Right hindlimb (tissue), 1 donor: ENCODE data around the gene CRNKL1.

Experiments
- DNase-seq: peaks from one replicate; pipeline ENCODE4 v3.0.0-alpha.2; 2018

Gene CRNKL1

DNA sequence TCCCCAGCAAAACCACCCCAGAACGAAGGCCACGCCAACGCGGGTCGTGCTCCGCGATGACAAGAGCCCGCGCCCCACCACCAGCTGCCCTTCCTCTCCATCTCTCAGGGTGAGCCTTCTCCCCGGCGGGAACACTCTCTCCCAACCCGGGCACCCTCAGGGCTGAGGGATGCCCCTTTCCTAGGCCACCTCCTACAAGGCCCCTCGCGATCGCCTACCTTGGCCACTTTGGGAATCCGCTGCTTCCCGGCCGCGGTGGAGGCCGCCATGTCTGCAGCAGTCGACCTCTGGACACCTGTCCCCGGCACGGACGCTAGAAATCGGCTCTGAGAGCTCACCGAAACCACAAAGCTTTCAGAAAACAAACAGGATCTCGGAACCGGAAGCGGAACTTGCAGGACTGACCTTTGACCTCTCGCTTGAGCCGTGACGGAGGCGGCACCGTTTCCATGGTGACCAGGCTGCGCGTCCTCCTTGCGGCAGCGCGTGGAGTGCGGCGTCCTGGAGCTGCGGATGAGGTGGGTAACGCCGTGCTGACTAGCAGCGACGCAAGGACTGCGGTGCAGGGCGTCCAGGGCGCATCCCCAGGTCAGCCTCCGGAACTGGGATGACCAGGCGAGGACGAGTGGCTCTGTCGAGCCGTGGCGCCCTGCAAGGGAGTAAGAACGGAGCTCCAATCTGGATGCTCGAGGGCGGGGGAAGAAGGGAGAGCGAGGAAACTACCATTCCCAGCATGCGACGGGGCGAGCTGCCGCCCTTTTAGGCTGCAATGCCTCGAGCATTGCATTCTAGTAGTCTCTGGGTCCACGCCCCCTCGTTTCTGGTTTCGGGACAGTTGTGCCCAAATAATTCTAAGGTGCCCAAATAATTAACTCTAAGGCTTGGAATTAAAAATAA, at the start of gene CRNKL1, which contains the start of gene CFAP61:
CRNKL1 (minus strand) TSS at position 393 of the 897 bp plus-strand sequence; CDS start at position 269, 124 bp downstream.
CFAP61 (plus strand) TSS at position 459 of the 897 bp plus-strand sequence. CDS start 4,122 bp downstream, outside the sequence.
- peak; percentile 96 for DNase-seq

DNA sequence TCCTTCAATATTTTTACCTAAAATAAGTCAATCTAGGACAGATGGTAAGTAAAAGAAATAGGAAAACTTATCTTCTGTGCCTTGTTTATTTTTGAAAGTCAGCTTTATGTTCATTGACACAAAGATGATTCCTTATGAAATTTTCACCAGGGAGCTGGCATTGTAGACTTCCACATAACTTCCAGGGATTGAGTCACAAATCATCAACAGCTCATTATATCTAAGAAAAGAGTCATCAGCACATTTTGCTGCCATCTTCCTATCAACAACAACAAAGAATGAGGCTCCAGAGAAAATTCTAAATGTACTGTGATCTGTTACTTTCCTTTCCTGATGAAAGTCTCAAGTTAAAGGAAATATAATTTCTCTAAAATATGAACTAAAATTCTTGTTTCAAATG, 48.6 kb upstream of the CRNKL1 start:
- DNase-seq: no peak

DNA sequence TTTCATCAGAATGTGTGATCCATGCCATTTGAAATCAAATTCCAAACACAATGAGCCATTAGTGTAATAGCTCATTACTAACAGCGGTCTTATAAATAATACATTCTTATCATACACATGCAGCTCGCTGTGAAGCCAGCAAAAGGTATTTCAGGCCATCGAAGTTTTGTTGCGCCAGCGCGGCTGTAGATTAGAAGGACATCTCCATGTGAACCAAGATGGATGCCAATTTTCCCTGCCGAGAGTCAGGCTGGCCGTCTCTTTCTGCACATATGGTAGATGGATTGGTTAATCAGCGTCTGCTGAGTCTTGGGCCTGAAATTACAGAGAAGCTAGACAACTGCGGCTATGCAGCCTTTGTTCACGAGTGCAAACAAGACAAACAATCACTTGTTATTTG, 44.2 kb upstream of the CRNKL1 start:
- no peak for DNase-seq

DNA sequence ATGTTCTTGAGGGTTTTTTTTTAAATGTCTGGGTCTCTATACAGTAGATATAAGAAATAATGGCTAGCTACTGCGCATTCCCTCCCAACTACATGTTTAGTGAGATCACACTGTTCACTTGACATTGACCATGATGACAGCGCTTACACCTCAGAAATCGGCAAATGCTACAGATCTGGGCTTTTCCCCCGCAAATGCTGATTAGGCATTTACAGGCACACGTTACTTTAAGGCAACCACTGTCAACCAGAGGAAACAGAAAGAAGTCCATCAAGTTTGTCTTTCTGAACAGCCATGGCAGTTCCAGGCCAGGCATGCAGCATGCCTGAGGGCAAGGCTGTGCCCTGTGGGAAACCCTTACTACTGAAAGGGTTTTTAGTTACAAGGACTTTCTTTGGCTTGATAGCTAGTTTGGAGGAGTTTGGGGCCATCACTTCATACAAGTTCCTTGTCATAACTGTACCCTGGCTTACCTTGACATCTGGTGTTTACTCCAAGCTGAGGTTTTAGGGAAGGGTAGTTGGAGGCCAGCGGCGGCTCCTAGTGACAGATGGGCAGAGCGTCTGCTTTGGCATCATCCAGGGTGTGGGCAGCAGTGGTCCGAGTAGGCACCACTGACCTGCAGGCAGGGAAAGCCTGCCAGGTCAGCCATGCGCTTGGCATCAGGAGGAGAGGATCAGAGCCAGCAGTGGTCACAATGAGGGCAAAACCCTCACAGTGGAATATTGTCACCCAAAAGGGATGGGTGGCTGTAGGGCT, 43.0 kb upstream of the CRNKL1 start:
- no peak for DNase-seq

DNA sequence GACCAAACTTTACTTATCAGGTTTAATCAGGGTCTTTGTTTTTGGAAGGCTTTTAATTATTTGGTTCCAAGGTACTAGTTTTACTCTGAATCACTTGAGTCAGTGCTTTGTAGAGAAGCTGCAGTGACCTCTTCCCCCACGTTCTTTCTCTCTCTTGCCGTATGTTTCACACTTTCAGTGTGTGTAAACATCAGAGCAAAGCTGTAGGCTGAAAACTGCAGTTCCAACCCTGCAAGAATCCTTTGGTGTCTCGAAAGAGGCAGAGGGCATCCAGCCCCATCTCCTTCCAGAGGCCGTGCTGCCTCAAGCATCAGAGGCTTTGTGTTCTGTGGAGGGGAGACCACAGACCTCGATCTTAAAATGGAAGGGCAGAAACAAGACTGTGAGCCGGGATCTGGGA, 42.1 kb upstream of the CRNKL1 start:
- no peak for DNase-seq

DNA sequence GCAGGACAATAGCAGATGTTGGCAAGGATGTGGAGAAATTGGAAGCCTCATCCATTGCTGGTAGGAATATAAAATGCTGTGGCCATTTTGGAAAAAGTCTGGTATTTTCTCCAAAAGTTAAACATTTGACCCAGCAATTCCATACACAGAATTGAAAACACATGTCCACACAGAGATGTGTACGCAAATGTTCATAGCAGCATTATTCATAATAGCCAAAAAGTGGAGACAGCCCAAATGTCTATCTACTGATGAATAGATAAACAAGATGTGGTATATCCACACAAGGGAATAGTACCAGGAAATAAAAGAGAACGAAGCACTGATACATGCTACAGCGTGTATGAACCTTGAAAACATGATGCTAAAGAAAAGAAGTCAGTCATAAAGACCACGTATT, 40.6 kb upstream of the CRNKL1 start:
- DNase-seq: no peak

DNA sequence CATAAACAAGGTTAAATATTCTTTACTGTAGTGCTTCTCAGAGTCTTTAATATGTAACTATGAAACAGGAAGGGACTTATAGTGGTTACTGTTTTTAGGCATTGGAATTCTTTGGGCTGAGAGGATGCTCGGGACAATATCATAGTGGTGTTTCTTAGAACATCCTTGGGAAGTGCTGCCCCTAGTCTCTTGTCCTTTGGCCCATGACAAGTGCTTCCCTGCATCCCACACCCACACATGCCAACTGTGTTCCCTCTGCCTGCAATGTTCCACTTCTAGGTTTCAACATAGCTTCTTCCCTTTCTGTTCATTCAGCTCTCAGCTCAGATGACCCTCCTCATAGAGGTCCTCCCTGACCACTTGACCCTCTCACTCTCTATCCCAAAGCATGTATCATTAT, 37.7 kb upstream of the CRNKL1 start:
- DNase-seq: no peak

DNA sequence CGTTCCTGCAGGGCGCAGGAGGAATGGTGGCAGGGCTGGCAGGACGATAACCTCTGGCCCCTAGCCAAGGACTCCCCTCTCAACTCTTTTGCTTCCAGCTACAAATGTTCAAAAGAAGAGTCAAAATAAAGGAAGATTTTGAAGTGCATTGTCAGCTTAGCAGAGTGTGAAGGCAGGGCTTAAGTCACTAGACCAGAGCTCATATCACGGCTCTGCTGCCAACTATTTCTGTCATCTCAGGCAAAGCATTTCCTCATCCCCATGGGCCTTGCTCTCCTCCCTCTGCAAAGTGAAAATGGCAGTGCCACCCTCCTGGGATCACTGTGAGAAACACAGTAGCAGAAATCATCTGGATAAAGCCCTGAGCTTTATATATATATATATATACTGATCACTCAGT, 36.8 kb upstream of the CRNKL1 start:
- no peak for DNase-seq

DNA sequence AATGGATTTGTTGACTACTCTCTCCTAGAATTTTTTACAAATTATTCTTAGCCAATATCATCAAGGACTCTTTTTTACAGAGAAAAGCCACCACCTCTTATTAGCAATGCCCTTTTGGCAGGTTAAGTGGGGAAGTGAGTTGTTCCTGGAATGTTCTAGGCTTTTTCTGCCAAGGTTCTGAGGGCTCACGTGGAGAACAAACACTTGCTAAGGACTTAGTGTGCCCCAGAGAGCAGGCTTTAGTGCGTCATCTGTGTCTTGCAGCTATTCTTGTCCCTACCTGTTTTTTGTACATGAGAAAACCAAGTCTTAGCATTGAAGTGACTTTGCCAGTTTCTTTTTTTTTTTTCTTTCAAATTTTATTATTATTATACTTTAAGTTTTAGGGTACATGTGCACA, 33.5 kb upstream of the CRNKL1 start:
- no peak for DNase-seq

DNA sequence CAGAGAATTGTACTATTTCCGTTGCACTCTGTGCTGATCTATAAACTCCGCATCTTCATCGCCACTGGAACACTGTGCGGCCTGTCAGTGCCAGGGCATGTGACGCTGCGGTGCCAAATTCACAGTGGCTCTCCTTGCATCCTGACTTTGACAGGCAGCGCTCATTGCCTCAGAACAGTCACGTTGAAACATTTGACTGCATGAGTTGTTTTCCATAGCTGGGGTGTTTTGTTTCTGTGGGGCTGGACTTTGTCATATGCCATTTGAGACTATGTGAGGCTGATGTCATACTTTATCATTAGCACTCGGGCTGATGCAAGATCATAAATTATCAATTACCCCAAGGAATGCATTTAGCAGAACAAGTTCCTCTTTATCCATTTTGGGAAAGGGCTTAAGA, 32.8 kb upstream of the CRNKL1 start:
- DNase-seq: no peak

DNA sequence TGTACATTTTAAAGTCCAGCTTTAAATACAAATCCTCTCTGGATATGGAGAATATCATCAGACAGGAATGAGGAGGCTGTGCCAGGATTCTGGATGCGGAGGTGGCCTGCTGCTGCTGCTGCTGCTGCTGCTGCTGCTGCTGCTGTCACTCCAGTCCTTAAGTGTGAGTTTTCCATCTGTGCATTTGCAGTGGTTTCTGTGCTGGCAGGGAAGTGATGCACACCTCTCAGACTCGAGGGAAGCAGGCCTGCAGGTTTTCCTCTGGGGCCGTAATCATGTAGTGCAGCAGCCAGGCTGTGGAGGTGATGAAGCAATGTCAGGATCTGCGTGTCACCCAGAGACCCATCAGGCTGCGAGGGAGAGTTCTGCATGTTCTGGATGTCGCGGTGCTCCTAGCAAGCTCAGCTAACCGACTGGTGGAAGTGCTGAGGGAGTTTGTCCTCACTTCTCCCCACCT, 32.1 kb upstream of the CRNKL1 start:
- peak; percentile 70 for DNase-seq

DNA sequence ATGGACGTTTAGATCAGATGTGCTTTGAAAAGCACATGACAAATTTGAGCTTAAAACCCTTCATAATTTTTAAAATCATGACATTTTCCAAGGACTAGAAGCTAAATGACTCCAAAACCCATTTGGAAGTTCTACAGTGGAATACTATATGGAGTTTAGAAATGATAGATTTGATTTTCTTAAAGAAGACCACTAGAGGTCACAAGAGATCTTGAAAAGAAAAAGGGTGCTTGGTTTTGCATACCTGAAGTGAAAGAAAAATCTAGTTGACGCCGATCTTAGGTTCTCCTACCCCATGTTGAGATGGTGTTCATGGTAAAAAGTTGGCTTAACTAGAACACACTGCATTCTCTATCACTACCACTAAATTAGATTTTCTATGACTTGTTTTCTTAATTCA, 31.5 kb upstream of the CRNKL1 start:
- no peak for DNase-seq

DNA sequence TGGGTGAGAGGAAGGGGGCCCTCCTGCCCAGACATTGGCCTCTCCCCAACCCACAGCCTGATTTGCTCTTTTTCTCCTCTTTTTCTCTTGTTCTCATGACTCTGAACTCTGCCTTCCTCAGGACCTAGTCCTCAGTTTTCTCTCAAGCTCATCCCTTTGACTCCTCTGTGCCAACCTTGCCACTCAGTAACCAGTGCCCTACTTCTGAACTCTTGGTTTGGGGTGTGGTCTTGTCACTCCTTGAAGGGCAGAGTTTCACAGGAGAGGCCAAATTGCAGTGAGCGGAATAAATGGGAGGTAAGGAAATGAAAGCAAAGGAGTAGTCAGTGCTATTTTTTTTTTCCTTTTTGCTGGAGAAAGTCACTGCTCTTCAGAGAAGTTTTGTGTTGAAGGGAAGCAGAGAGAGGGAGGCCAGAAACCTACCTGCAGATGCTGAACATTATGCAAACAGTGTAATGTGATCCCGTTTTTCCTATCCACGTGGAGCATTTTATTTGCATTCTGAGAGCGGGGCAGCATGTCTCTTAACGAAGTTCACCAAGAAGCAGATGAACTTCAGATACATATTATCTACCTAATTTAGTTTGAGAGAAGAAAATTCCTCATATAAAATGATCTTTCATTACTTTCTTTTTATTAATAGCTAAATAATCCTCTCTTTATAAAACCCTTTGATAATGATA, 27.0 kb upstream of the CRNKL1 start:
- DNase-seq: no peak

DNA sequence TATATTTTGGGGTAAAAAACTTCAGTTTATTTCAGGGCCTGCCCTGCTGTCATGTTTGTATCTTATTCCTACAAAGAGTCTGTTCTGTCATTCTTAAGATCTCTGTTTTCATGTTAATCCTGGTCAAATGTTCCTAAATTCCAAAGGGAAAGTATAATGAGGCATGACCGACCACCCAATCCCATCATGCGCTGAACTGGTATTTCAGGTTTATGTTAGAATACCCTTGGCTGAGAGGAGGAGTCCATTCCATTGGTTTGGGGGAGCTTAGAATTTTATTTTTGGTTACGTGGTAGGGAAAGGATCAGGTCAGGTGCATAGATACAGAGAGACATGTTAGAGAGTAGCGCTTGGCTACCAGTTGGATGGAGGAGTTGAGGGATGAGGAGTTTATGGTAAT, 25.8 kb upstream of the CRNKL1 start:
- DNase-seq: no peak

DNA sequence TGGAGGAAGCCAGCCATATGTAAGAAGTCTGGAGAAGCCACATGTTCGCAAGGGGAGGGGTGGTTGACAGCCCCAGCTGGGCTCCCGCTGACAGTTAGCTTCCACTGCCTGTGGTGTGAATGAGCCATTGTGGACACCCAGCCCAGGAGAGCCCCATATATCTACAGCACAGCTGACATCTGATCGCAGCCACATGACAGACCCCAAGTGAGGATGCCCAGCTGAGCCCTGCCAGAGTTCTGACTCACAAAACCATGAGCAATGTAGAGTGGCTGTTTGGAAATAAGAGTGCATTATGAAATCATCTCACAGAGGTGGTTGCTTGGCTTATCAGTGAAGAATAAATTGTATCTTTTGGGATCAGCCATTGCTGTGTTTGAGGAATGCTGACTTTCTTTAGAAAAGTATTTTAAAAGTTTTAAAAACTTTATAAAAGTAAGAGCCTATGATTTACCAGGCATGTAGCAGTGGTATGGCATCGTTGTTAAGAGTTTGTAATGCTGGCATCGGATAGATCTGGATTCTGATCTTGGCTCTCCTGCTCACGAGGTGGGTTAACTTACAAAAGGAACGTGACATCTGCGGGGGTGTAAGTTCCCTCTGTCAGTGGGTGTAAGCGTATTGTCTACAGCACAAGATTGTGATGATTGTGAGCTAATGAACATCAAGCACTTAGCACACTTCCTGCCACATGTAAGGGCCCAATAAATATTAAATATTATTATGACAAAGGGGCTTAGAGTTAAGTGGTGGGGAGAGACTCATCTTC, 24.2 kb upstream of the CRNKL1 start:
- DNase-seq: peak; percentile 63

DNA sequence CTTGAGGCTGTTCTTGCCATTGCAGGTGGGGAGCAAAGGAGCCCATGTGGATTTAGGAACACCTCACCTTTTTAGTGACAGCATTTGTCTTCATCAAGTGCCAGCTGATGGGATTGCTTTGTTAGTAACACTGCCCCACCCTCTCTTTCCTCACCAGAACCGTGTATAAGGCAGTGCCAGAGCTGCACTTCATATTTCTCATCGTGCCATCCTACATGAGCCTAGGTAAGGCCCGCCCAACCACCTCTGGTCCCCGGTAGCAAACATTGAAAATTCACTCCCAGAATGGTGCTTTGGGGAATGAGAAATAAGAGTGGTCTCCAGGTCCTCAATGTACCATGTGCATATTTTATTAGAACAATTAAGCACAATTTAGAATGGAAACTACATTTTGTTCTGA, 22.8 kb upstream of the CRNKL1 start:
- no peak for DNase-seq

DNA sequence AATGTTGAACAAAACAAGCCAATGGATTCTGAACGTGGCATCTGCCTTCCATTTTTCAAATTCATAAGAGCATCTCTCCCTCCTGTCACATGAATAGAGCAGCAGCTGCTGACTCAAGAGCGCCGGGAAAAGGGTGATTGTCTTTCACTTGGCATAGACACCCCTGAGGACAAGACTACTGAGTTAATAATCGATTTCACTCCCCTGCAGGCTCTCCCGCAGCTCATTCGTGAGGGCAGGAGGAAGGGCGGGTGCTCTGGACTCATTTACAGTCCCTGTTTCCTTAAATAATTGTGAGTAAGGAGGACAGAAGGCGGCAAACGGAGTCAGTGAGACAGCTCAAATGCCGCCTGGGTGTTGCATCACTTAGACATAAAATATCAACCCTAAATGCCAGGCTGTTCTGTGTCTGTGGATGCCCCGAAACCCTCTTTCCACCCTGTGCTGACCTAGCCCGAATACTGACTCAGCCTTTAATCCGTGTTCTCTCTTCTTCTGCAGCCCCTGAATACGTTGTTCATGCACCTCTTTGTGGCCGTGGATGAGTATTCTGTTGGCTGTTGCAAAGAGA, 21.6 kb upstream of the CRNKL1 start:
- no peak for DNase-seq

DNA sequence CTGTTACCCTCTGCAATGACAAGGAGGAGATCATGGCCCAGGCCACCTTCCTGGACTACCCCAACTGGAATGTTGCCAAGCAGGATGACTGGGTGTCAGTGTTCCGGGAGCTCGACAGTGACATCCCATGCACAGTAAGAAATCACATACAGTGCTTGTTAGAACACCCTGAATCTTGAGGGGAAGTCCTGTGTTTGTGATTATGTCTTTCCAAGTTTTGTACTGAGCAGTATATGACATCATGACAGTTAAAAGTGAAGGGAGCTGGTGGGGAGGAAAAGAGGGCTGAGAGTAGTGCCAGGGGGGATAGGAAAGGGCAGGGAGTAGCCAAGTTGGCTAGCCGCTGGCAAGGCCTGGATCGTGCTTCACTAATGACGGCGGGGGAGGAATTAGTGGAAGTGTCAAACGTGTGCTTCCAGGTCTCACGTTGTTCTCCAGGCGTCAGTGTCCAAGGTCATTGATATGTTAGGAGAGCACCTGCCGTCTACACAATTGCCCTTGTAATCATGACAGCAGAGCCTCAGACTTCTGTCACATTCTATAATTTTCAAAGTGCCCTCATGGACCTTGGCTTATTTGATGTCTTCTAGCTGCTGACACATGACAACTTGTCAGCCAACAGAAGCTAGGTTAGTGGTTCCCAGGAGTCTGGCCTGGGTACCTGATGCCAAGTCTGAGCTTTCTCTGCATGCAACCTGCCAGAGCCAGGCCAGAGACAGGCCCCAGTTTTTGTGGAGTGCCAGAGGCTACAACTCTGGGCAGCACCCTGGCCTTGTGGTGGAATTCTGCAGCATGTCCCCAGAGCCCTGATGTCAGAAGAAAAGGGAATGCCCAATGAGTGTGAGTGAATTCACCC, 18.8 kb upstream of the CRNKL1 start:
- DNase-seq: no peak

DNA sequence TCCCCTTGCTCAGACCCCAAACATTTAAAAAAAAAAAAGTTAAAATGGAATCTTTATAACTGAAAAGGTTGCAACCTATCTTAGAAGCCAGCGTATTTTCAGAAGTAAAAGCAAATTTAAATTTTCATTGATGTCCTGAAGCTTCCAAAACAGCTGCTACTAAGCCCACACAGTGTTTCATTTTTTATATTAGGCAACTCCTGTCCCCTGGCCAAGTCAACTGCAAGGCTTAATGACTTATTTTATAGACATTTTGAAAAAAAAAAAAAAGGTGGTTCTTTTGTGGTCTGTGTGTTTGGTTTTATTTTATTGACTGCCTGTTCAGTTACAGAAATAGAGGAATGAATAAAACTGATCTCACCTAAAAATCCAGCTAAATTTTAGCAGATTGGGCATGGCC, 13.1 kb upstream of the CRNKL1 start:
- no peak for DNase-seq

DNA sequence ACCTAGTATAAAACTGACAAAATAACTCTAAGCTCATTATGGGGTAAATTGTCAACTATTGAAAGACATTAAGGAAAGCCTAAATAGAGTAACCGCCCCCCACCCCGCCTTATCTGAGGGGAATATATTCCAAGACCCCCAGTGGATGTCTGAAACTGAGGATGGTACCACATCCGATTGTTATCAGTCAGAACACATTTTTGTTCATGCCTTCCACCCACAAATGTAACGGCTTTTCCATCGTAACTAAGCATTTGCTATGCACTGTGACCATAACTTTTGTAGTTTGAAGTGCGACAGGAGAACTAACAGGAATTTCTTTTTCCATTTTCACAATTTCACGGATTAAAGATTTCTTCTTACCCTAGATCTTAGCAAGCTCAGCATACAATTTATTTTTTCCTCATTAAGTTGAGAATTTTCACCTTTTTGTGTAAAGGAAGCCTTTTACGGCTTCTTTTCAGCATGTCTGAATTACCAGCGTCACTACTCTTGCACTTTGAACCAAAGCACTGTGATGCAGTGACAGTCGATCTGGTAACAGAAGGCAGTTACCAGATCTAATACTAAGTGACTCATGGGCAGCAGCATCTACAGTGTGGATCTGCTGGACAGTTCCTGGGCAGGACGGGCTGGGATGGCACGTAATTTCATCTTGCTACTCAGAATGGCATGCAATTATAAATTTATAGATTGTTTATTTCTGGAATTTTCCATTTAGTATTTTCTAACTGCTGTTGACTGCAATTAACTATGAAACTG, 11.9 kb upstream of the CRNKL1 start:
- DNase-seq: no peak
